NCI-H2196 treated with DMSO at 0.1 percent for 48 hours (cell line): ENCODE data around the gene GALNT18.

Experiments
- DNase-seq: peaks from one replicate; lab custom pipeline; 2025; ENCODE audit not compliant: unreplicated experiment; lab: John Stamatoyannopoulos, UW

Gene GALNT18

DNA sequence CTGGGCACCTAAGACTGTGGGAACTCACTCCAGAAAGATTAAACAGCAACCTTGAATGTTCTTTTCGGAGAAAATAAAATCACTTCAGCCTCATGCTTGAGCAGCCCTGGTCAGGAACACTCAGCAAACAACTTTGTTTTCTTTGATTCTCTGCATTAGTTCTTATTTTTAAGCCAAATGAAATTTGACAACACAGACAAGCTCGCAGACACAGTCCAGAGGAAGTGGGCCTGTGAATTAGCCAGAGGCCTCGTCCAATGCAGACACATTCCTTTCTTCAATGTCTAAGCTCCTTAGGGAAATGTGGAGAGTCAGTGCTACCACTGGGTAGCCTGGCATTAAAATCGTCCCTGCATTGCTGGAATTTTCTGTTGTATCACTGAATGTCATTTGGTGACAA, 205.9 kb downstream of the GALNT18 start:
- DNase-seq, result no peak

DNA sequence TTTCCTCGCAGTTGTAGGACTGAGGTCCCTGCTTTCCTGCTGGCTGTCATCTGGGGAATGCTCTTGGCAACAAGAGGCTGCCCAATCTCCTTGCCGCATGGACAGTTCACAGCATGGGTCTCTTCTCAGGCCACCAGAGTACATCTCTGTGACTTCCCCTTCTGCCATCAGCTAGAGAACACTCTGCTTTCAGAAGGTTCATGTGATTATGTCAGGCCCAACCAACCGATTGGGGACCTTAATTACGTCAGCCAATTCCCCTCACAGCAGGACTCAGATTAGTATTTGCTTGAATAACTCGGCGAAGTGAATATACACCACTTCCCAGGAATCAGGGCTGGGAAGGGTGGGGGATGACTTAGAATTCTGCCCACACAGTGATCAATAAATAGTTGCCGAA, 206.8 kb downstream of the GALNT18 start:
- no peak for DNase-seq

DNA sequence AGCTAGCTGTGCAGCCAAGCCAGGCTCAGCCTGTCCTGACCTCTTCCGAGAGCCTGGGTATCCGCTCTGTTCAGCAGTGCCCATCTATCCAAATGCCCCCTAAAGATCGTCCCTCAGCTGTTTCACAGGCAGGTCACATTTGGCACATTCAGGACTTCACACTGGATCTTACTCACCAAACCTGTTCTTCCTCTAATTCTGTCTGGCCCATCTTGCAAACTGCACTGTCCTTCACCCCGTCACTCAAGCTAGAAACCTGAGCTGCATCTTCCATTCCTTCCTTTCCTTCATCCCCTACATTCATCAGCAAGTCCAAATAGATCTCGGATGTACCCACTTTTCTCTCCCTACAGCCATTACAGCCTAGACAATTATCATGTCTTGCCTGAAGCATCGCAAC, 208.0 kb downstream of the GALNT18 start:
- DNase-seq, result no peak

DNA sequence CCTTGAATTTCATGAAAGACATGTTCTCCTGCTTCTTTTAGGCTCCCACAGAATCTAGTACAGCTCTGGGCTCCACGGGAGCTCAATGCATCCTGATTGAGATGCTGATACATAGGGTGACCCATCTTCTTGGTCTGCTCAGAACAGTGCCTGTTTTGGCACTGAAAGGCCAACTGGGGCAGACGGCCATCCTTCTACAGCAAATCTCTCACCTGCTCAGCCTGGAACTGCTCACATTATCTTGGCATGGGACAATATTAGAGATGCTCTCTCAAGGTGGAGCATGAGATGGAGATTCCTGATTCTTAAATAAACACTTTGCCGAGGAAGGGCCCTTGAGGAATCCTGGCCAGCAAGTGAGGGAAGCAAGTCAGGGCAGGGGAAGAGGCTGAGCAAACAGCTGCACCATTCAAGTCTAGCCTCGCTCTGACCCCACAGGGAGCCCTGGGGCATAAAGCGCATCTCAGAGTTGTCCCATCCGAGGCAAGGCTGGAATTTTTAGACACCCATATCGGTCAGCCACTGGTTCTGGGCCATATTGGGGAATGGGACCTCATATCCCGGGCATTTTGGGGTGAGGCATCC, 210.3 kb downstream of the GALNT18 start:
- DNase-seq, result no peak

DNA sequence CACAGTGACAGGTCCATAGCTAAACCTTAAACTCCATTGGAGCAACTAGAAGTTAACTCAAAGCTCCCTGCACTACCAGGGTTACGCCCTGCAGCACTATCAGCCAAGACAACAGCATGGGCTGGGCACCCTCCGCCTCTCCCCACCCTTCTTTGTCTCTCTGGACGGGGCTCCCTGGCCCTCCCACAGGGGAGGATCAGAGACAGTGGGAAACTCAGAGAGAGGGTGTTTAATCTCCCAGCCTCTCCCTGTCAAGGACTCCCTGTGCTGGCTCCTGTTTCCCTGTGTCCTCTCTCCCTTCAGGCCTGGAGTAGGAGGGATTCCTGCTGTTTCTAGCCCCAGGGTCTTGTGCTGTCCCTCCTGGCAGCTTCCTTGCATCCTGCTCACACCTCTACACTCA, 211.9 kb downstream of the GALNT18 start:
- peak; percentile 16 for DNase-seq

DNA sequence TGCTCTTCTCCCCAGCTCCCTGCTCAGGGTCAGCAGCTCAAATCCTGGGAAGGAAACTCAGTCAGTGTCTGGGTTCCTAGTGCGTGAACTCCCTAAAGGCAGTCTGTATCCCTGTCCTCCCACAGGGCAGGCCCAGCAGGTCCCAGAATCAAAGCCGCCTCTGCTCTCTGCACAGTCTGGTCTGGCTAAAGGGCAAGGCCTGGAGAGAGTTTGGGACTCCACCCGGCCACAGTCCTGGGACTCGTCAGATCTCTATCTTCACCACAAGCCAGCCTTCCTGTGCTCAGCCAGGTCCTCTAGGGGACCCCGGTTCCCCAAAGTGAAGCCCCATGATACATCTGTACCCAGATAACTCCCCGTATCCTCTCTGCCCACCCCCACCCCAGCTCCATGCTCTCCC, 212.6 kb downstream of the GALNT18 start:
- no peak for DNase-seq

DNA sequence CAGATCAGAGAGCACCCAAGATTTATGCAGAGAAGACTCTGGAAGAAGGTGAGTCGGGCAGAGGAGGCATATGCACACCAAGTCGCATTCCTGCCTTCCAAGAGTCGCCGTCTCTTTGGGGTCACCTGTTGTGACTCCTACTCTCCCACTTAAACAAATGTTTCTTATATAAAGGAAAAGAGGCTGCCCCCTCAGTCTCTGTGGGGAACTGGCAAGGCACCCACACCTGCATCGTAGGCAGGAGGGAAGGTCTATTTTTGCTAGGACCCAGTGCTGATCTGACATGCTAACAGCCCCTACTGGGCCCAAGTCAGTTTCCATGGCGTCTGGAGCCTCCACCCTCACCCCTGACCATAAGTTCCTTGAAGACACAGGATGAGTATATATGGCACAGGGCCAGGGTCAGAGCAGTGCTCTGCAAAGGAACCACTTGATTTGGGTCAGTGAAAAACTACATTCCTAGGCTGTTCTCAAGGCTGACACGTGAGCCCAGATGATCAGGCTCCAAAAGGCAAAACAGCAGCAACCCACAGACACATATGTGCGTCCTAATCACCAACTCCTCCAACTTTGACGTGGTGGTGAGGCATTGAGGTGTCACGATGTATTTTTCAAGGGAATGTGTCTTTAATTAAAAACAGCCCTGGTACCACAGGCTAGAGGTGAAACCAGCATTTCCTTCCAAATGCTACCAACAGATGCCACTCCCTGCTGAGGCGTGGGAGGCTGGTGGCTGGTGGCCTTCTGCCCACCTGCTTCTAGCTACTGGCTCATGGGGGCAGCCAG, 213.2 kb downstream of the GALNT18 start:
- DNase-seq, result no peak

DNA sequence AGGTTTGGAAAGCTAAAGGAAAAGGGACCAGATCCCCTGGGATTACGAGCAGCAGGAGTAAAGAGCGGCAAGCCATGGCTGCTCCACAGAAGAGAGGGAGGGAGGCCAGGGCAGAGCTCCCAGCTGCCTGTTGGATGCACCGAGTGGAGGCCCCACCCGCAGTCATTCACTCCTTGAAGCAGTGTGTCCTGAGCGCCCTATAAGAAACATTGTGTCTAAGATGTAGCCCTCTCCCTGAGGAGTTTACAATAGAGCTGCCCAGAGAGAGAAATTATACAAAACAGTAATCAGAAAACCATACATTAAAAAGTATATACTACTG, 214.1 kb downstream of the GALNT18 start:
- DNase-seq, result no peak

DNA sequence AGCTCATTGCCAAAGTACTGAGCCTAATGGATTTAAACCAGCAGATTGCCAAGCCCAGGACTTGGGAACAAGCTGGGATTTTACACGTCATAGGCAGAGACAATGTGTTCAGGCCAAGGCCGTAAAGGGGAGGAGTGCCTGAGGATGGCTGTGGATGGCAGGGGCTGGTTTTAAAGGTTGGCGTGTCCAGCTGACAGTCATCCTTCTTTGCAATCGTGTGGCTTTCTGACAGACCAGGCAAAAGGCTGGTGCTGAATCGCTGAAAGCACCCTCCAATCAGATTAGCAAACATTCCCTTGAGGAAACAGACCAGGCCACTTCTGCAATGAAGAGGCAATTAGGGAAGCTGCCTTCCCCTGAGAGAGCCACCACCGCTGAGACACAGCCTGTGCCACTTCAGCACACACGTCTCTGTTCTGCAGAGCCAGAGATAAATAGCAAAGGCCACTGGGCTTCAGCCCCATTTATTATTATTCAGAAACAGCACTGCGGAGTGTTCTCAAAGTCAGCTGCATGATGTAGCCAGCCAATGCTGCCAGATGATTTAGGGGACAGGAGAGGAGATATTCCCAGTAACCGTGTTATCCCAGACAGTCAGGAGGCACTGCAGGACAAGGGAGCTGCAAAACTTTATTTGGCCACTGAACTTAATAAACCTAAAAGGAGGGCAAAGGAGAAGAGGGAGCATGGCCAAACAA, 214.6 kb downstream of the GALNT18 start:
- DNase-seq, result no peak

DNA sequence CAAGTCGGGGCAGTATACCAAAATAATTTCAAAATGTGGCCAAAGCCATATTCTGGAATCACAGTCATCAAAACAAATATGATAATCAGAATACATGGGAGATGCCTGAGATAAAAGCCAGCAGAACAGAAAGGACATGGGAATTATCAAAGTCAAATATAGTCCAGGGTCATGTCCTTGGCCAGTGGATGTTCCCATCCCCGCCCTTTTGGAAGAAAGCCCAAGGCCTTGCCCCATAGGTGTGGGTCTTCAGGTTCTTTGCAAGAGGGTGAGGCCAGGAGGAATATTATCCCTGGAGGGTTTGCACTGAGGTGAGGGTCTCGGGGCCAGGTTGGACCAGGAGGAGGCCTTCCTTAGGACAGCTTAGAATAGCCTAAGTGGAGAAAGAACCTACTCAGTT, 215.2 kb downstream of the GALNT18 start:
- no peak for DNase-seq

DNA sequence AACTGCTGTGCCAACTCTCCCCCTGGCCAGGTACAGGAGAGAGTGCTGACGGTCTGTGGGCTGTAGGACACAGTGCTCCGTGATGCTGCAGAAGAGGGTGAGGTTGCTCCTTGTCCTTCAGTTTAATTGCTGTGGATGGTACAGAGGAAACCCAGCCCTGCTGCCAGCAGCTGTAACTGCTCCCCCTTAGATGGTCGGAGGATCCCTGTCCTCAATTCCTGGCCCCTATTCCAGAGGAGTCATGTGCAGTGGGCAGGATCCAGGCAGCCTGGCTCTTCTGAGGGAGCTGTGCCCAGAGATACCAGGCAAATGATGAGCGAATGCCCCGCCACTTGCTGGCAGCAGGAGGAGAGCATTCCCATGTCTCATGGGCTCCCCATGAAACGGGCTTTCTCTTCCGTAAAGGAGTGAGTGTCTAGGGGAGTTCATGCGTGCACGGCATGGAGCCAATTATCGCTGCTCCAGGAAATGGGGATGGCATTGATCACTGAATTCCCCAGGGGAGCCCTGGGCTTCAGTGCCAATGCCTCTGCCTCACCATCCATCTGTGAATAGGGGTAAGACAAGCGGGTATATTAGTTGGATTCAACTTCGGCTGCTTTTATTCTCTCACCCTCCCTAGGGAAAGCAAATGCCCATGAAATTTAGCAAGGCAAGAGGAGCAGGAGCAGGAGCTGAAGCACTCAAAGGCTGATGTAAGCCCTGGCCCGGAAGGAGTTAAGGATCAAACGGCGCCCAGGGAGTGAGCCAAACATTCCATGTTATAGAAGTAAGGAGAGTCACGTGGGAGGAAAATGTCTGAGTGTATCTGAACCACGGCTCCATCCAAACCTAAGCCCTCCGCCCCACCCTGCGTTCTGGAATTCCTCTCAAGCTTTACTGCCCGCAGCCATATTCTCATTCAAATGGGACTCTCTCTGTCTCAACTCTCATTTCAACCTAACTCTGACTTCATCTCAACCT, 217.8 kb downstream of the GALNT18 start:
- DNase-seq, result no peak

DNA sequence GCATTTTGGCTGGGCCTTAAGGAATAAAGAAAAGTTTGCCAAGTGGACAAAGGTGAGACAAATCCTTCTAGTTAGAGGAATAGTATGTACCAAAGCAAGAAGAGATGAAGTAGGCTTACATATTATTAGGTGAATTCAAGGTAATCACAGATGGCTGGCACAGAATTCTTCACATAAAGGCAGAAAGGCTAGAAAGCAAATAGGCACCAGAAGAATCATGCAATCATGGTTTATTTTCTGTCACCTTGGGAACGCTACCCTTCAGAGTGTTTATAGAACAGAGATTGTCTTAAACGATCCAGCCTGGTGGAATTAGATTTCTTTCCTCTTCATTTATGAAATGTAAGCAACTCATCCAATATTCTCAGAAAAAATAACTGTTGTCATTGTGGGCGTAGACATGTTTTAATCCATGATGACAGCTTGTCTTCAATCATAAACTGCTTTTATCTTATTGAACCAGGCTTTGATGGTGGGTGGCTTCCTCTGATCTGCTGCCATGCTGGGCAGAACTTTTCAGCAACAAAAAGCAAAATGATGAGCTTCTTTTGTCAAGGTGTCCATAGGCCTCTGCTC, 219.8 kb downstream of the GALNT18 start:
- no peak for DNase-seq

DNA sequence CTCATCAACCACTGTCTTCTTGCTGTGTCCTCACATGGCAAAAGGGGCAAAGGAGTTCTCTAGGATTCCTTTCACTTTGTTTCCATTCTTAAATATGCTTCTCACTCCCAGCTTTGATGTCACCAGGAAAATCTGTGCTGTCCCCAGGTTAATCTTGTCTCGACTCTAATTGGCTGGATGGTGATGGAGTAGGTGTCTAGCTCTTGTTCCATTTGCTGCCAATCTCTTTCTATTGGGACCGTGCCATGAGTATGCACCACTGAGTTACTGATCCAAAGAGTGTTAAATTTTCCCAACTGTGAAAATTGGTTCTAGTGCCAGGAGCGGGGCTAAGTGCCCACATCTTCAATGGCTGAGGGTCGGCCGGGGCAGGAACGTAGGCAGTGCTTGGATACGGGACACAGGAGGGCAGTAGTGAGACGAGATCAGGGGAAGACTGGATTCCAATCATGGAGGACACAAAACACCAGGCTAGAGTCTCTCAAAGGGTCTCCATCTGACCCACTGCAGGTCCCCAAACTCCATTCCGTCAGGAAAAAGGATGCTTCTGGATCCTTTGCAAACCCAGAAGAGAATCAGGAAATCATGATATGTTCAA, 221.1 kb downstream of the GALNT18 start:
- DNase-seq, result no peak

DNA sequence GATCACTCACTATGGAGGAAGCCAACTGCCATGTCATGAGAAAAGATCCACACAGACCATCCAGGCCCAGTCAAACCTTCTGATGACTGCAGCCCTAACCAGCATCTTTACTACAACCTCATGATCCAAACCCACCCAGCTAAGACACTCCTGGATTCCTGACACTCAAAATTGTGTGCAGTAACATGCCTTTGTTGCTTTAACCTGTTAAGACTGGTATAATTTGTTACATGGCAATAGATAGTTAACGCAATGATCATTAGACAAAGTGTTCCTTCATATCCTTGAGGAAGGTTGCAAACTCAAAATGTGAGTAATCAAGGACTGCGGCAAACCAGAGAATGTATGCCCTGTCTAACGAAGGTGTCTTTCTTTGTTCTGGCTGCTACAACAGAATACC, 221.7 kb downstream of the GALNT18 start:
- DNase-seq, result no peak

DNA sequence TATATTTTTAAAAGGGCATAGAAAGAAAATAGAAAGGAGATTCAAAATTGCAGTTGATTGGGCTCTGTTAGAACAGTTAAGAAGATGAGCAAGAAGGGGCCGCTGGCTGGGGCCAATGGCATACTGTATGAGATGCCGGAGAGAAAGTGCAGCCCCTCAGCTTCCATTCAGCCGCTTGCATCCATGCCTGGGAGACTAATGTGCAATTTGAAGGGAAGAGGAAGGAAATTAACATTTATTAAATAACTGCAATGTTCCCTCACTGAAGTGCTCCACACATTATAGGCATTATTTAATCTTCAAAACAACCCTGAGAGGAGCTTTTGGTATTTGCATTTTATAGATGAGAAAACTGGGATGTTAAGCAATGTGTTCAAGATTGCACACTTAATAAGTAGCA, 224.0 kb downstream of the GALNT18 start:
- no peak for DNase-seq

DNA sequence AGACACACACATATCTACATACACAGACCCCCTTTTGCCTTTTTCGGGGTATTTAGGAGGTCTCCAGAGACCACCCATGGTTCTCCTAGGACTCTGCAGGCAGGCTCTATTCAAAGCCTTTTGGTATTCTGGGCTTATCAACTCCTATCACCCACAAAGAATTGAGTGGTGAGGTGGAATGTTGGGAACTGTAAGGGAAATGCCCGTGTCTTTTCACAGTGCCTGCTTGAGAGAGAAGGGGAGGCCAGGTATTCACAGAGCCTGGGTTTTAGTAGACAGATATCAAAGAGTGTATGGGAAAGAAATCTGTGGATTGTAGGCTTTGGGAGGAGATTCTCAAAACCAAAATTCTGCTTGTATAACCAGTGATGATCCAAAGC, 224.8 kb downstream of the GALNT18 start:
- DNase-seq, result no peak

DNA sequence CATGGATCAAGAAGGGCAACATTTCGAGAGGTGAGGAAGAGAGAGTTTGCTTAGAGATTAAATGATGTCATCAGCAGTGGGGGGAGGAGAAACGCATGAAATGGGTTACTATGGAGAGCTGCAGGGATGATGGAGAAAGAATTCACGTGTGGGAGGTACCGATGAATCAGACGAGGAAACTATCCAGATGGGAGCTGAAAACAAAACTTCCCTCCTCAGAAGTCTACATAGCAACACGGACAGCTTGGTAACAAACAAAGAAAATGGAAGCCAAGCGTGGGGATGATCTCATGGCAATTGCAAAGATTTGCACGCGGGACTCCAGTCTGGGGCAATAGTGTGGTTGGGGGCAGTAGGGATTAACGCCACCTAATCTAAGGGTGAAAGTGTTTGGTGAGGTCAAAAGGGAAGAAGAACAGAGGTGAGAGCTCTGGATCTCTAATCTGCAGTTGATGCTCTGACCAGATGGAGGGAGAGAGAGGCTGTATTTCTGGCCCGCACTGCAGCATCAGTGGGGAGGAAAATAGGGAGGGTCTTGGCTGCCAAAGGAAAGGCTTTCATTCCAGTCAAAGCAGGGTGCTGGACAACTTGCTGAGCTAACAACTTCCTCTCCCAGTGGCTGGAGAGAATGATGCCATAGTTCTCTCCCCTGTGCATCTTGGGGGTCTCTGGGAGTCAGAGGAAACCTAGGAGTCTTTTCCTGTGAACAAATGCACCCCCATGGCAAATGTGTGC, 225.3 kb downstream of the GALNT18 start:
- no peak for DNase-seq

DNA sequence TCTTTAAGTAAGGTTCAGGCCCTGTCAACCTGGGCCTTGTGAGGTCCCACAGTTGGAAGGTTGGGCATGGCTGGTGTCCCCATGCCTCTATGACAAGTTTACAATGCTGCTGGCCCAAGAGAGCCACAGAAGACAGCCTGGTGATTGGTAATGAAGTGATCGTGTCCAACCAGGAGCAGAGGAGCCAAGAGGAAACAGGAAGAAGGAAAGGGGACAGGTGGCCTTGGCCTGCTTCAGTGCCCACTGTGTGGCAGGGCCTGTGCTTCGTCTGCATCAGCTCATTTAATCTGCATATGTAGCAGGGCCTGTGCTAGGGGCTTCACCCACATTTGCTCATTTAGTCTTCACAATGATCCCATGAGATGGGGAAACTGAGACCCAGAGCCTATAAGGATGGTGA, 226.7 kb downstream of the GALNT18 start:
- DNase-seq, result no peak

DNA sequence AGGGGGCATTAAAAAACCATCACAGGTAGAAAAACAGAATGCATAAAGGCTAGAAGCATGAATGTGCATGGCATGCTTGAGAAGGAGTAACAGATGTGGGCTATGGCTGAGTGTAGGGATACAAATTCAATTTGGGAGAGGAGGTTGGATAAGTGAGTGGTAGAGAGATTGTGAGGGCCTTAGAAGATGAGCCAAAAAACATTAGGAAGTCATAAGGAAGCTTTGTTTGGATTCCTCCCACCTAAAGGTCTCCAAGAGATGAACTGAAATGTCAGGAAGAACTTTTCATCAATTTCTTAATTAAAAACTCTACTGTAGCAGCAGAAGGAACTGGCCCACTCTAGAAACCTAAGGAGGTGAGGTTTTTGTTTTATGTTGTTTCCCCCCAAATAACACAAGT, 227.6 kb downstream of the GALNT18 start:
- DNase-seq, result no peak
